ENCODE measurements around the gene AMH.
A peak's percentile ranks its signal among the peaks of the same experiment; 100 is the strongest.
"Not testable (repeated sequence)": the region's sequence is repeated elsewhere in the genome, so short reads cannot be mapped to it uniquely, and the experiment has no call there.

AMH gene

GRCh38 chr19:2277138-2277537 is 28.0 kb downstream of the AMH start:
- no peak for DNase-seq (ENCODE audit: low read depth)
- no peak overlapping the region for H3K4me3 ChIP-seq (ENCODE audit: low read depth, low read length)
- TF ChIP-seq CTCF (conservative IDR thresholded peaks at IDR 0.05; ENCODE audit: low read depth, low read length), result no peak

GRCh38 chr19:2278459-2279158 is 29.5 kb downstream of the AMH start:
- no peak for TF ChIP-seq CTCF (conservative IDR thresholded peaks at IDR 0.05; ENCODE audit: low read depth, low read length)
- DNase-seq (ENCODE audit: low read depth), result no peak

GRCh38 chr19:2280633-2281264 is 31.6 kb downstream of the AMH start:
- no peak overlapping the region for H3K4me3 ChIP-seq (ENCODE audit: low read depth, low read length)
- no peak for TF ChIP-seq CTCF (conservative IDR thresholded peaks at IDR 0.05; ENCODE audit: low read depth, low read length)
- no peak for DNase-seq (ENCODE audit: low read depth)

More at GRCh38 chr19:2278459-2279158, 29.5 kb downstream of the AMH start:
- no peak overlapping the region for H3K4me3 ChIP-seq (ENCODE audit: low read depth, low read length)

- DNase-seq (ENCODE audit: low read depth), result not testable (repeated sequence)
These were observed 32.3 kb downstream of the AMH start for GRCh38 chr19:2281265-2282061.

GRCh38 chr19:2282062-2282861 is 33.1 kb downstream of the AMH start, which contains the start of gene PEAK3:
Gene PEAK3 (minus strand): TSS chr19:2282175. CDS start chr19:2280931, 1,244 bp downstream.
- no peak for TF ChIP-seq CTCF (conservative IDR thresholded peaks at IDR 0.05; ENCODE audit: low read depth, low read length)
- peak within 1 kb of the TSS; percentile 41 for H3K4me3 ChIP-seq (ENCODE audit: low read depth, low read length)

More at GRCh38 chr19:2281265-2282061, 32.3 kb downstream of the AMH start:
- H3K4me3 ChIP-seq (ENCODE audit: low read depth, low read length), result peak overlapping the region; percentile 41

GRCh38 chr19:2282862-2283237 is 33.7 kb downstream of the AMH start:
- DNase-seq (ENCODE audit: low read depth), result no peak
- no peak for TF ChIP-seq CTCF (conservative IDR thresholded peaks at IDR 0.05; ENCODE audit: low read depth, low read length)
- H3K4me3 ChIP-seq (ENCODE audit: low read depth, low read length), result no peak overlapping the region

More at GRCh38 chr19:2282062-2282861, 33.1 kb downstream of the AMH start, which contains the start of gene PEAK3:
- DNase-seq (ENCODE audit: low read depth), result peak; percentile 53

Measured in choroid plexus epithelial cell (primary cell).